ENCODE data around the gene BAG2. TPM values are rescaled to one million over a fixed set of nuclear protein-coding genes. Genes with fewer than 3 reads are reported as not detected.

The BAG2 gene
- total RNA-seq, 1 donor from 2014 or later = 4.3 TPM

GRCh38 chr6:57217270-57217669, 45.1 kb downstream of the BAG2 start:
- no peak overlapping the region for H3K27ac Mint-ChIP-seq

DNA sequence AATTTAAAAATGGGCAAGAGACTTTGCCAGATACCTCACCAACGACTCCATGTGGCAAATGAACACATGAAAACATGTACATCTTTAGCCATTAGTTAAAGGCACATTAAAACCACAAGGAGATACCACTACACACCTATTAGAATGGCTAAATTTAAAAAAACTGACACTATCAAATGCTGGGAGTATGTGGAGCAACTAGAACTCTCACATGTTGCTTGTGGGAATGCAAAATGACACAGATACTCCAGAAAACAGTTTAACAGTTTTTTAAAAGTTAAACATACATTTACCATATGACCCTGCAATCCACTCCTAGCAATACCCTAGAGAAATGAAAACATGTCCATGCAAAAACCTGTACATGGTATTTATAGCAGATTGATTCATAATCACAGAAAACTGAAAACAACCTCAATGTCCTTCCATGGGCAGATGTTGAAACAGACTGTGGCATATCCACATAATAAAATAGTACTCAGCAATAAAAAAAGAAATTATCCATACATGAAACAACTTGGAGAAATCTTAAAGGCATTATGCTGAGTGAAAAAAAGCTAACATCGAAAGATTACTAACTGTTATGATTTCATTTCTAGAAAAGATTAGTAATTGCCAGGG, 48.1 kb downstream of the BAG2 start:
- no peak for DNase-seq
- Mint-ChIP-seq H3K9me3 (peaks cover 3% of the 10 kb centered on the region), H3K27me3 (peaks cover 9% of the 10 kb centered on the region), H3K27ac (no peak overlapping the region), H3K36me3 (ENCODE audit: low read depth) (peaks cover 2% of the 10 kb centered on the region), H3K4me1 (peaks cover 11% of the 10 kb centered on the region), H3K4me3 (peak overlapping the region; percentile 49)
- intact Hi-C loops (cut with micrococcal nuclease) = loop anchor here (5.0 kb wide), 2 partner anchors 113 to 173 kb away; partner anchors contain the start of gene KIAA1586
- no peak for TF ChIP-seq CTCF (IDR thresholded peaks at IDR 0.05)
- ChIA-PET CTCF (no interaction called here), POLR2A (no interaction called here)
- no peak for ATAC-seq (ENCODE audit: low read depth)

More at GRCh38 chr6:57217270-57217669, 45.1 kb downstream of the BAG2 start:
- ChIA-PET CTCF (no interaction called here), POLR2A (no interaction called here)
- DNase-seq (no peak), ATAC-seq (ENCODE audit: low read depth) (no peak)
- Mint-ChIP-seq H3K27me3 (peaks cover 3% of the 10 kb centered on the region), H3K4me1 (peaks cover 5% of the 10 kb centered on the region), H3K9me3 (peaks cover 6% of the 10 kb centered on the region), H3K36me3 (ENCODE audit: low read depth) (peaks cover 2% of the 10 kb centered on the region), H3K4me3 (no peak overlapping the region)
- TF ChIP-seq CTCF (IDR thresholded peaks at IDR 0.05) = no peak
- intact Hi-C loops (cut with micrococcal nuclease) = no loop called here

DNA sequence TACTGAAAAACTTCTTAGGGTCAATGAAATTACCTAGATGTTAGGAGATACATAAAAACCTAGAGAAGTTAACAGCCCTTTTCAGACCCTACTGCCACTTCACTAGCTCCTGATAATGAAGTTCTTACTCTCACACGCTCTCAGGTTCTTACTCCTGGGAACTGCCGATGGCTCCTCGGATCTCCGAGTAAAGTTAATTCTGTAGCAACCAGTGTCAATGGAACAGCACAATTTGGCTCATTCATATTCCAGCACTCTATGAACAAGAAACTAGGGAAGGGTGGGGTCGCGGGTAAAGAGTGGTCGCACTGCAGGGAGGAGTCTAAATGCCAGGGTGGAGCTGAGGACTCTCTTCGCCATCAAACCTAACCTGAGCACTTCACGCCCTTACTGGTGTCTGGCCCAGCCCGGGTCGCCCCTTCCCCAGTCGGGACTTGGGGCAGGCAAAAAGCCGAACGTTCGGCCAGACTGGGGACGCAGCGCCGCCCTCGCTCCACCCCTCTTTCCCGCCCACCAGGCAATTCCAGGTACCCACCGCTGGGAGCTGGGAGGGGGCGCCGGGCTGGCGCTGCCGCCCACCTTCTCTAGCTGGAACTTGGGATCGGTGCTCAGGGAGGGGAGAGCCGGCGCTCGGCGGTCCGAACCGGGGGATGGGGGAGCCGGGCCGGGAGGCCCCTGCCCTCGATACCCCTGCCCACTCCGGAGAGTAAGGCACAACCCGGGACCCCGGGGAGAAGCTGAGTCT, 49.2 kb downstream of the BAG2 start:
- ChIA-PET CTCF (interaction anchor here (0.8 kb wide), 1 partner anchor 317 kb away, joined by 3 read pairs; no protein-coding TSS in a partner anchor), POLR2A (interaction anchor here (0.5 to 2.1 kb wide), 3 partner anchors 49 to 132 kb away, joined by 3 to 12 read pairs (median 3); partner anchors contain the start of genes BAG2 and PRIM2)
- intact Hi-C loops (cut with micrococcal nuclease) = loop anchor here (5.0 kb wide), 2 partner anchors 114 to 174 kb away; partner anchors contain the start of gene KIAA1586
- H3K4me1 Mint-ChIP-seq = peaks cover 11% of the 10 kb centered on the region
- H3K4me3 Mint-ChIP-seq = peak overlapping the region; percentile 87
- peaks cover 2% of the 10 kb centered on the region for H3K36me3 Mint-ChIP-seq (ENCODE audit: low read depth)
- peak overlapping the region; percentile 32 for H3K27ac Mint-ChIP-seq
- H3K27me3 Mint-ChIP-seq = peaks cover 9% of the 10 kb centered on the region
- ATAC-seq (ENCODE audit: low read depth) = peak; percentile 65
- no peak for TF ChIP-seq CTCF (IDR thresholded peaks at IDR 0.05)
- peak; percentile 55 for DNase-seq
- no peaks in the 10 kb centered on the region for H3K9me3 Mint-ChIP-seq

DNA sequence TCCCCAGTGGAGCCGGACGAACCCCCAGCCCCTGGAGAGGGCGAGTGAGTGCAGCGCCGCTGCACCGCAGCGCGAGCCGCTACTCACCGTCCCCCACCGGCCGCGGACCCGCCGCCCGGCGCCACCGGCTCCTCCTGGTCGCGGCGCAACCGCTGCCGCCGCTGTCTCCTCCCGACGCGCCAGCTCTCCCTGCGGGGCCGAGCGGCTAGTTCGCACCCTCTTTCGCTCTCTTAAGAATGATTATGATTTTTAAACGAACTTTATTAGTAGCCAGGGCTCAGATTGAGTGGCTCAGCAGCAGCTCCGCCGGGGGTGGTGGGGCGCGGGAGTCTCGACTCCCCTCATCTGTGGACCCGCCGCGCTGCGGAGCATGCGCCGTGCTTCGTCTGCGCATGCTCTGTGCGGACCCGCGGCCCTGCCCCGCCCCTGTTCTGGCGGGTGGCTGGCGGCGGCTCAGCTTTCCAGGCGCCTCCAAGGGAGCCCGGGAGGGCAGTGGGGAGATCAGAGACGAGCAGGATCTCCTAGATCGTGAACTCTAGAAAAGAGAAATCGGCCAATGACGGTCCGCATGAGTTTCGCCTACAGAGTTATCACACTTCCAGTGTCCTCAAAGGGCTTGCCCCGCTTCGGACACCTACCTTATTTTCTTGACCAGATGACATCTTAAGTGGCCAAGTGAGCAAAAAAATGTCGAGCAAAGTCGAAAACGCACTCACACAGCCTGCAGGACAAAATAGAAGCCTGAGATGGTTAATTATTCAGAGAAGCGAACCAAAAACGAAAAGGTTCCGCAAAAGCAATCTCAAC, 50.0 kb downstream of the BAG2 start, which contains the start of gene RAB23:
Gene RAB23 (minus strand): TSS at position 372 of the 807 bp plus-strand sequence. CDS start 11,927 bp downstream, outside the sequence.
- H3K36me3 Mint-ChIP-seq (ENCODE audit: low read depth) = peaks cover 2% of the 10 kb centered on the region
- intact Hi-C loops (cut with micrococcal nuclease) = loop anchor here (1.0 to 5.0 kb wide), 8 partner anchors 50 to 739 kb away; partner anchors contain the start of genes BAG2, KIAA1586 and ZNF451
- ATAC-seq (ENCODE audit: low read depth) (peak; percentile 89), DNase-seq (peak; percentile 91)
- POLR2A ChIA-PET = interaction anchor here (1.1 to 2.1 kb wide), 2 partner anchors 50 to 95 kb away, joined by 3 to 12 read pairs; partner anchors contain the start of genes BAG2 and PRIM2
- H3K4me1 Mint-ChIP-seq = peaks cover 11% of the 10 kb centered on the region
- TF ChIP-seq CTCF (IDR thresholded peaks at IDR 0.05) = no peak
- CTCF ChIA-PET = interaction anchor here (0.8 kb wide), 1 partner anchor 317 kb away, joined by 3 read pairs; no protein-coding TSS in a partner anchor
- peak within 1 kb of the TSS; percentile 91 for H3K27ac Mint-ChIP-seq
- H3K27me3 Mint-ChIP-seq = peaks cover 9% of the 10 kb centered on the region
- peak within 1 kb of the TSS; percentile 99 for H3K4me3 Mint-ChIP-seq
- H3K9me3 Mint-ChIP-seq = no peaks in the 10 kb centered on the region
